ENCODE measurements around the gene CELSR2. TPM values are rescaled to one million over a fixed set of nuclear protein-coding genes. Genes with fewer than 3 reads are reported as not detected.

Gene CELSR2
- total RNA-seq, 2 donors from 2014 or later, result 0.77 to 1.3 TPM

DNA sequence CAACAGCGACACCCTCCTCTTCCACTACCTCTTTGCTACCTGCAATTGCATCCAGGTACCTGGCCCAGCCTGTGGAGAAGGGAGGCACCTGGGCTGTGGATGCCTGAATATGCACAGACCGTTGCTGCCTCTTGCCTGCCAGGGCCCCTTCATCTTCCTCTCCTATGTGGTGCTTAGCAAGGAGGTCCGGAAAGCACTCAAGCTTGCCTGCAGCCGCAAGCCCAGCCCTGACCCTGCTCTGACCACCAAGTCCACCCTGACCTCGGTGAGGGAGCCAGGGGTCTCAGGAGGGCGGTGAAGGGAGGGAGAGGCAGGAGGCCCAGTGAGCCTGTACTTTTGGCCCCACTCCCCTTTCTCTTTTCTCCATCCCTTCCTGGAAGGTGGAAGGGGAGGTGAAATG, 22.1 kb downstream of the CELSR2 start:
- Mint-ChIP-seq H3K36me3 (ENCODE audit: low read depth) (no peaks in the 10 kb centered on the region), H3K9me3 (no peaks in the 10 kb centered on the region), H3K4me3 (no peak overlapping the region), H3K4me1 (no peaks in the 10 kb centered on the region), H3K27me3 (no peaks in the 10 kb centered on the region), H3K27ac (no peak overlapping the region)
- no peak for ATAC-seq (replicated peaks)

DNA sequence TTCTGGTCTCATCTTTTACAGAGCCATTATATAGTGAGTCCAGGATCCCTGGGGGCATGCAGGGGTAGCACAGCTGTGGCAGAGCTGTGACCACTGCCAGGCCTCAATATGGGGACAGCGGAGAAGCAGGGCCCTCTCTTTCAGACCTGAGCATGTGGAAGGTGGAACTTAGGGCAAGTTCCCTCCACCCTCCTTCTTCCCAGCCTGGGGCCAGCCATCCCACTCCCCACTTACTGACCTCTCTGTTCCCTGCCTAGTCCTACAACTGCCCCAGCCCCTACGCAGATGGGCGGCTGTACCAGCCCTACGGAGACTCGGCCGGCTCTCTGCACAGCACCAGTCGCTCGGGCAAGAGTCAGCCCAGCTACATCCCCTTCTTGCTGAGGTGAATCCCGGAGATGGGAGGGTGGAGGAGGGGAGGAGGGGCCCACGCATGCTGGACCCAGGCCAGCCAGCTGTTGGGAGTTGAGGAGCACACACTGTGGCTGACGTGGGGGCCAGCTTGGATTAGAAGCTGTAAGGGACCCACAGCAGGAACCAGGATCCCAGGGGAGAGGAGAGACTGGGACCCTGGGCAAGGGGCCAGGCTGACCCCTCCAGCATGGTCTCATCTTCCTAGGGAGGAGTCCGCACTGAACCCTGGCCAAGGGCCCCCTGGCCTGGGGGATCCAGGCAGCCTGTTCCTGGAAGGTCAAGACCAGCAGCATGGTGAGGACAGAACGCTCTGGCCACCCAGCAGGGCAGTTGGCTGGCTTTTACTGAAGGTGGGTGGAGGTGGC, 22.9 kb downstream of the CELSR2 start:
- no peaks in the 10 kb centered on the region for H3K4me1 Mint-ChIP-seq
- no peaks in the 10 kb centered on the region for H3K36me3 Mint-ChIP-seq (ENCODE audit: low read depth)
- no peak for ATAC-seq (replicated peaks)
- no peak overlapping the region for H3K4me3 Mint-ChIP-seq
- no peak overlapping the region for H3K27ac Mint-ChIP-seq
- H3K9me3 Mint-ChIP-seq, result no peaks in the 10 kb centered on the region
- no peaks in the 10 kb centered on the region for H3K27me3 Mint-ChIP-seq

DNA sequence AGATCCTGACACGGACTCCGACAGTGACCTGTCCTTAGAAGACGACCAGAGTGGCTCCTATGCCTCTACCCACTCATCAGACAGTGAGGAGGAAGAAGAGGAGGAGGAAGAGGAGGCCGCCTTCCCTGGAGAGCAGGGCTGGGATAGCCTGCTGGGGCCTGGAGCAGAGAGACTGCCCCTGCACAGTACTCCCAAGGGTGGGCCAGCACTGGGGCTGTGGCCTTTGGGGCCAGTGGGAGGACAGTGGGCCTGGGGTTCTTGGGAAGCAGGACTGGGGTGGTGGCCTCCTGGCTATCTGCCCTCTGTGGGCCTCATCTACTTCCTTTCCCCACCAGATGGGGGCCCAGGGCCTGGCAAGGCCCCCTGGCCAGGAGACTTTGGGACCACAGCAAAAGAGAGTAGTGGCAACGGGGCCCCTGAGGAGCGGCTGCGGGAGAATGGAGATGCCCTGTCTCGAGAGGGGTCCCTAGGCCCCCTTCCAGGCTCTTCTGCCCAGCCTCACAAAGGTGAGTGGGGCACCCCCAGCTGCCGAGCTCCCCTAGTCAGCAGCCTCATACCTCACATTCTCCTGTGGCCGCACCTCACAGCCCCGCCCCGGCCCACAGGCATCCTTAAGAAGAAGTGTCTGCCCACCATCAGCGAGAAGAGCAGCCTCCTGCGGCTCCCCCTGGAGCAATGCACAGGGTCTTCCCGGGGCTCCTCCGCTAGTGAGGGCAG, 23.6 kb downstream of the CELSR2 start:
- no peak overlapping the region for H3K27ac Mint-ChIP-seq
- ATAC-seq (replicated peaks), result no peak
- no peaks in the 10 kb centered on the region for H3K4me1 Mint-ChIP-seq
- H3K9me3 Mint-ChIP-seq, result no peaks in the 10 kb centered on the region
- no peaks in the 10 kb centered on the region for H3K27me3 Mint-ChIP-seq
- no peak overlapping the region for H3K4me3 Mint-ChIP-seq
- no peaks in the 10 kb centered on the region for H3K36me3 Mint-ChIP-seq (ENCODE audit: low read depth)

GRCh38 chr1:109273570-109274288, 24.4 kb downstream of the CELSR2 start:
- H3K4me3 Mint-ChIP-seq, result no peak overlapping the region
- no peaks in the 10 kb centered on the region for H3K4me1 Mint-ChIP-seq
- H3K27ac Mint-ChIP-seq, result no peak overlapping the region
- no peaks in the 10 kb centered on the region for H3K9me3 Mint-ChIP-seq
- ATAC-seq (replicated peaks), result no peak
- H3K27me3 Mint-ChIP-seq, result no peaks in the 10 kb centered on the region
- no peaks in the 10 kb centered on the region for H3K36me3 Mint-ChIP-seq (ENCODE audit: low read depth)

DNA sequence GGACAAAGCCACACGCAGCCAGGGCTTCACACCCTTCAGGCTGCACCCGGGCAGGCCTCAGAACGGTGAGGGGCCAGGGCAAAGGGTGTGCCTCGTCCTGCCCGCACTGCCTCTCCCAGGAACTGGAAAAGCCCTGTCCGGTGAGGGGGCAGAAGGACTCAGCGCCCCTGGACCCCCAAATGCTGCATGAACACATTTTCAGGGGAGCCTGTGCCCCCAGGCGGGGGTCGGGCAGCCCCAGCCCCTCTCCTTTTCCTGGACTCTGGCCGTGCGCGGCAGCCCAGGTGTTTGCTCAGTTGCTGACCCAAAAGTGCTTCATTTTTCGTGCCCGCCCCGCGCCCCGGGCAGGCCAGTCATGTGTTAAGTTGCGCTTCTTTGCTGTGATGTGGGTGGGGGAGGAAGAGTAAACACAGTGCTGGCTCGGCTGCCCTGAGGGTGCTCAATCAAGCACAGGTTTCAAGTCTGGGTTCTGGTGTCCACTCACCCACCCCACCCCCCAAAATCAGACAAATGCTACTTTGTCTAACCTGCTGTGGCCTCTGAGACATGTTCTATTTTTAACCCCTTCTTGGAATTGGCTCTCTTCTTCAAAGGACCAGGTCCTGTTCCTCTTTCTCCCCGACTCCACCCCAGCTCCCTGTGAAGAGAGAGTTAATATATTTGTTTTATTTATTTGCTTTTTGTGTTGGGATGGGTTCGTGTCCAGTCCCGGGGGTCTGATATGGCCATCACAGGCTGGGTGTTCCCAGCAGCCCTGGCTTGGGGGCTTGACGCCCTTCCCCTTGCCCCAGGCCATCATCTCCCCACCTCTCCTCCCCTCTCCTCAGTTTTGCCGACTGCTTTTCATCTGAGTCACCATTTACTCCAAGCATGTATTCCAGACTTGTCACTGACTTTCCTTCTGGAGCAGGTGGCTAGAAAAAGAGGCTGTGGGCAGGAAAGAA, 25.5 kb downstream of the CELSR2 start:
- no peak overlapping the region for H3K4me3 Mint-ChIP-seq

DNA sequence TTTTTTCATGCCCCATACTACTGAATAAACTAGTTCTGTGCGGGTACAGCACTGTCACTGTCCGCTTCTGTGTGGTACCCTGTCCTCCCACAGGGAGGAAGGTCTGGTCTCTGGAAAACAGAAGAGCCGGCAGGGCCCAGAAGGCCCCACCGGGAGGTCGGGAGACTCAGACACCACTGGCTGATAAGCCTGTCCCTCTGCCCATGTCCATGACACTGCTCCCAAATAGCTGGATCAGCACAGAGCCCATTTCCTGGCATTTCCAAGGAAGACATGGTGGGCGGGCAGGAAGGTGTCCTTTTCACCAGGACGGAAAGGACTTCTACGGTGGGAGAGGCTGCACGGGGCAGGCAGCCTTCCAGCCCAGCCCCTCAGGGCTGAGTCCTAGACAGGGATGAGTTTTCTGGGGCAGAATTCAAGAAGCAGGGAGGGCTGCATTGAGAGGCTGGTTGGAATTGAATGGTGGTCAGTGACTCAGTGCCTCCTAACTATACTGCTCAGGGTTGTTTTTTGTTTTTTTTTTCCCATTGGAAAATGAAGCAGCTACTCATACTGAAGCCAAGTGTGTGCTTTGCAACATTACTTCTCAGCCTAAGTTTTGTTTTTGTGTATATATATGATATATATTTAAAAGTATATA, 26.5 kb downstream of the CELSR2 start:
- no peak overlapping the region for H3K27ac Mint-ChIP-seq
- H3K4me3 Mint-ChIP-seq, result no peak overlapping the region
- H3K4me1 Mint-ChIP-seq, result no peaks in the 10 kb centered on the region
- no peaks in the 10 kb centered on the region for H3K9me3 Mint-ChIP-seq
- no peaks in the 10 kb centered on the region for H3K27me3 Mint-ChIP-seq
- no peaks in the 10 kb centered on the region for H3K36me3 Mint-ChIP-seq (ENCODE audit: low read depth)
- ATAC-seq (replicated peaks), result no peak

More for the DNA sequence above, 25.5 kb downstream of the CELSR2 start:
- Mint-ChIP-seq H3K27me3 (no peaks in the 10 kb centered on the region), H3K36me3 (ENCODE audit: low read depth) (no peaks in the 10 kb centered on the region), H3K9me3 (no peaks in the 10 kb centered on the region), H3K4me1 (no peaks in the 10 kb centered on the region), H3K27ac (no peak overlapping the region)
- no peak for ATAC-seq (replicated peaks)

DNA sequence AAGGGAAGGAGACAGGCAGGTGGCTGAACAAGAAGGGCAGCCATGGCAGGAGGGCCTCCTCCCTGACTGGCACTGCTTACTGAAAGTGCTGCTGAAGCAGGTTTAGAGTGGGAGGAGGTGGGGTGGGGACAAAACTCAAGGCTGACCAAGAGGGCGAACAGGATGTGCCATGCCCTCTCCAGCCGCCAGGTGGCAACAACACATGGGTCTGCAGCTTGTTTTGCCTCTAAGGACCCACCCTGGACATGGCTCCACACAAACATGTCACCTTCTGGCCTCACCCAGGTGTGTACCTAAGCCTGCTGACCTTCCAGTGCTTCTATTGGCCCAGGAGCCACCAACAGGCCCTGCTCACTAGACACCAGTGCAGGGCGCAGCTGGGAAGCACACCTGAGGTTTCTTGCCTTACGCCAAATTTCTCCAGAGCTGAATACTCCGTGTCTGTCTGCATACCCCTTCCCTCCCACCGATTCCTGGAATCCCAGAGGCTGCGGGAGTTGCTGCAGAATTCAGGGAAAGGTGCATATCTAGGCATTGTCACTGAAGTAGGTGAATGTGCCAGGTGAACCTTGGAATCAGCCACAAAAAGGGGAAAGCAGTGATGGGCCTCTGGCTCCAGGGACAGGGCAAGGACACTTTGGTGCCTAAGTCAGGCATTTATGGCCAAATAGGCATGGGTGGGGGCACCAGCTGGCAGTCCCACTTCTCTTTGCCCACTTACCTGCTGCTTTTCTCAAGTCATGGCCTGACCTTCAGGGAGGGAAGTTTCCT, 28.3 kb downstream of the CELSR2 start:
- H3K4me3 Mint-ChIP-seq, result no peak overlapping the region
- ATAC-seq (replicated peaks), result peak; percentile 82

DNA sequence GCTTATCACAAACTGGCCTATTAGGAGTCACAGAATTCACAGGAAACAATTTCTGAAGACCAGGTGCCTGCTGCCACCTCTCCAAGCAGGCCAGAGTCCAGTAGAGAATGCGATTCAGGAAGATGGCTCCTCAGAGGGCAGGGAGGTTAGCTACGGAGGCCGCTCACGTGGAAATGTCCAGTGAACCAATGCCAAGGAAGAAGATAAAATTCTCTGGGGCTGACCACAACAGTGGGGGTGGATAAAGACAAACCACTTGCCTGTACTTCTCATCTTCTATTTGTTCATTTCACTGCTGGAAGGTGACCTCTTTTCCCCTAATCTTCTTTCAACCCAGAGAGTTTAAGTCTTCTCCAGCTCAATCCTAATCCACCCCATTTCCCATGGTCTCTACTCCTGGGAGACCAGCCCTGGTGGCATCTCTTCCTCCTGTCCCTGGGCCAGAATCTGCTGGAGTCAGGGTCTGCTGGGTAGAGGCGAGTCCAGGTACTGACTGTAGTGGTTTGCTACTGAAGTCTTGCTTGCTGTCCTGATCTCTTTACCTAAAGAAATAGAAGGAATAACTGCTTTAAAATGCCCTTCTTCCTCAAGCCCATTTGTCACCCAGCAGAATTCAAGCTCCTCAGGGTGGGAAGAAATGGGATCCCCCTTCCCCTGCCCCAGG, 30.4 kb downstream of the CELSR2 start:
- Mint-ChIP-seq H3K27ac (no peak overlapping the region), H3K27me3 (no peaks in the 10 kb centered on the region), H3K4me1 (peaks cover 5% of the 10 kb centered on the region), H3K9me3 (no peaks in the 10 kb centered on the region), H3K36me3 (ENCODE audit: low read depth) (no peaks in the 10 kb centered on the region), H3K4me3 (no peak overlapping the region)
- no peak for ATAC-seq (replicated peaks)

More for the DNA sequence above, 28.3 kb downstream of the CELSR2 start:
- Mint-ChIP-seq H3K27ac (no peak overlapping the region), H3K36me3 (ENCODE audit: low read depth) (no peaks in the 10 kb centered on the region), H3K9me3 (no peaks in the 10 kb centered on the region), H3K27me3 (no peaks in the 10 kb centered on the region), H3K4me1 (no peaks in the 10 kb centered on the region)

- Mint-ChIP-seq H3K36me3 (ENCODE audit: low read depth) (no peaks in the 10 kb centered on the region), H3K4me3 (no peak overlapping the region), H3K27me3 (no peaks in the 10 kb centered on the region), H3K9me3 (no peaks in the 10 kb centered on the region), H3K27ac (no peak overlapping the region), H3K4me1 (peaks cover 5% of the 10 kb centered on the region)
- ATAC-seq (replicated peaks), result no peak
These were observed 31.5 kb downstream of the CELSR2 start for GRCh38 chr1:109280862-109281261.

DNA sequence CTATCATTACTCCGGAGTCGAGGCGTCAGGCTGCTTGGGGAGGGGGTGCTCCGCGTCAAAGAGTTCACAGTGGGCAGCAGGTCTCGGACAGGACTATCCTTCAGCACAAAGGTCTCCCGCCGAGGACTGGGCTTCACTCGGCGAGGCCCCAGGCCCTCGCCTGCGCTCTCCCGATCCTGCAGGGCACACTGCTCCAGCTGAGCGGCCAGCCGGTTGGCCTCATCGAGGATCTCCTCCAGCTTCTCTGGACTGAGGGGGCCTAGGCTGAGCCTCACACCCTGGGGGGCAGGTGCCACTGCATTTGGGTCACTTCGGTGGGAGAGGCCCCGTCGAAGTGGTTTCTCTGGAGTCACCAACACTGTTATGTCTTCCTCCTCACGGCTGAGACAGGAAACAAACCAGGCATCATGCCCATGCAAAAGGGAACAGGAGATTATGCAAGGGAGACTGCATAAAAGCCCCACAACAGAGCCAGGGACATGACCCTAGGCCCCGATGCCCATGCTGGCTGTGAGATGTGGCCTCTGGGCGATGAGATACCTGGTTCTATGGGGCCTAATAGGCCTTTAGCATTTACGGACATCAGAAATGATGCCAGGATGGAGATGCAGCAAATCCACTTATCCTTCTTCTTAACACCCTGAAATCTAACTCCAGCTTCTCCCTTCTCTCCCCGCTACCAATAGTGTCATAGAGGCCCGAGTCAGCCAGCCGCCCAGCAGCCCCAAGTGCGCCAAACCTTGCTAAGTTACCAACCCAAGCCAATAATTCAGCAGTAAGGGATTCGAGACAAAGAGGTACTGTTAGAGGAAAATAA, 32.5 kb downstream of the CELSR2 start:
- Mint-ChIP-seq H3K4me3 (peak overlapping the region; percentile 87), H3K36me3 (ENCODE audit: low read depth) (no peaks in the 10 kb centered on the region), H3K27ac (peak overlapping the region; percentile 75), H3K4me1 (peaks cover 5% of the 10 kb centered on the region), H3K27me3 (no peaks in the 10 kb centered on the region), H3K9me3 (no peaks in the 10 kb centered on the region)
- no peak for ATAC-seq (replicated peaks)

GRCh38 chr1:109282497-109282951, 33.2 kb downstream of the CELSR2 start:
- Mint-ChIP-seq H3K27ac (peak overlapping the region; percentile 75), H3K4me3 (peak overlapping the region; percentile 87), H3K9me3 (no peaks in the 10 kb centered on the region)

More at GRCh38 chr1:109282497-109282951, 33.2 kb downstream of the CELSR2 start:
- peaks cover 5% of the 10 kb centered on the region for H3K4me1 Mint-ChIP-seq
- no peak for ATAC-seq (replicated peaks)
- no peaks in the 10 kb centered on the region for H3K36me3 Mint-ChIP-seq (ENCODE audit: low read depth)
- H3K27me3 Mint-ChIP-seq, result no peaks in the 10 kb centered on the region
